WI38 (cell line): Measurements from ENCODE around the gene STXBP3.

ENCODE experiments used
- H3K4me3 ChIP-seq: 2 replicates; pipeline ENCODE4 v1.5.1; 2011; ENCODE audit warnings: low read depth, mild to moderate bottlenecking, control low read depth, low read length
- TF ChIP-seq, protein P1 (sequence below): IDR thresholded peaks from 2 replicates; pipeline ENCODE4 v1.5.1; 2012; ENCODE audit warnings: low read depth, mild to moderate bottlenecking, control low read depth, low read length

Gene STXBP3

DNA sequence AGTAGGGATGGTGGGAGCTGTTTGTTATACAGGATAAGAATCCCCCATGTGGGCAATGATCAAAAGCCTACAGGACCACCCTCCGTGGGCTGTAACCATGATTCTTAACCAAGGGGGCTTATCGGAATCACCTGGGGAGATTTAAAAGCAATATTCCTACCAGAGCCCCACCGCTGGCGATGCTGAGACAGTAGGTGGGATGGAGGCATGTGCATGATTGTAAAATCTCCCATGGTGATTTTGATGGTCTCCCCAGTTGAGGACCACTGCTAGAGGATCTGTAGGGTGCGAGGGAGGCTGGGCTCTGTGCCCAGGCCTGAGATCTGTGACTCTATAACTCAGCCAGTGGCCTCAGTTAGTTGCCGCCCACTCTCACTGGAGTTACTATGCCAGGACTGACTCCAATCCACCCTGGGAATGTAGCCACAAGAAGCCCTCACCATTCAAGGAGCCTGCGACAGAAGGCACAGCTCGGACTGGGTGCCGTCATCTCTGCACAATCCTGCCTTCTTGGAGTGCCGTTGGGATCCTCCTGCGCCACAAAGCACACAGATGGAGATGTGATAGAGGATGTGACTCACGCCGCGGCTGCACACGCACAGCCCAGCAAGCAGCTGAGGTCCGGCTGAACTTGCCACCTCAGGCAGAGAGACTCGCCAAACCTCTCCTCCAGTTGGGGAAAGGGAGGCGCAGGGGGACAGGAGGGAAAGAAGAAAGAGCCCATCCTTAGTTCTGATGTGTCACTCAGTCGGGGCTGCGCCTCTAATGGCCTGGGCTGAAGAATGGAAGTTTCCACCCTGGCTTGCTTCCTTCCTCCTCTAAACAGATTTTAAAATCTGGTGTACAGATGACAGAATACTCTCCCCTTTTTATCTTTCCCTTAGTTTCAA lies 83.9 kb downstream of the STXBP3 start:
- TF ChIP-seq, protein P1, sequence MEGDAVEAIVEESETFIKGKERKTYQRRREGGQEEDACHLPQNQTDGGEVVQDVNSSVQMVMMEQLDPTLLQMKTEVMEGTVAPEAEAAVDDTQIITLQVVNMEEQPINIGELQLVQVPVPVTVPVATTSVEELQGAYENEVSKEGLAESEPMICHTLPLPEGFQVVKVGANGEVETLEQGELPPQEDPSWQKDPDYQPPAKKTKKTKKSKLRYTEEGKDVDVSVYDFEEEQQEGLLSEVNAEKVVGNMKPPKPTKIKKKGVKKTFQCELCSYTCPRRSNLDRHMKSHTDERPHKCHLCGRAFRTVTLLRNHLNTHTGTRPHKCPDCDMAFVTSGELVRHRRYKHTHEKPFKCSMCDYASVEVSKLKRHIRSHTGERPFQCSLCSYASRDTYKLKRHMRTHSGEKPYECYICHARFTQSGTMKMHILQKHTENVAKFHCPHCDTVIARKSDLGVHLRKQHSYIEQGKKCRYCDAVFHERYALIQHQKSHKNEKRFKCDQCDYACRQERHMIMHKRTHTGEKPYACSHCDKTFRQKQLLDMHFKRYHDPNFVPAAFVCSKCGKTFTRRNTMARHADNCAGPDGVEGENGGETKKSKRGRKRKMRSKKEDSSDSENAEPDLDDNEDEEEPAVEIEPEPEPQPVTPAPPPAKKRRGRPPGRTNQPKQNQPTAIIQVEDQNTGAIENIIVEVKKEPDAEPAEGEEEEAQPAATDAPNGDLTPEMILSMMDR = no peak
- peak overlapping the region; percentile 48 for H3K4me3 ChIP-seq

DNA sequence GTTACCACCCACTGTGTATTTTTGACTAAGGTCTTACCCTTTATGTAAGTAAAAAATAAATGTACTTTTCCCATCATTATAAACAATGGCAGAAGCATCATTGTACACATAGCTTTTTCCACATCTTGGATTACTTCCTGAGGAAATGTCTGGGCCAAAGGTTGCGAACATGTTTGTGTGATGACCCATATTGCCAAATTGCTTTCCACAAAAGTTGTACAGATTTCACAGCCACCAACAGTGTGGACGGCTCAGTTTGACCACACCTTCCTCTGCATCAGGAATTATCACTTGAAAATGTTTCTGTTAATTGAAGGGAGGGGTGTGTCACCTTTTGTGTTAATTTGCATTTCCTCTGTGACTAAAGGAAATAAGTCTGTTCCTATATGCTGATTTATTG lies 84.8 kb downstream of the STXBP3 start:
- no peak overlapping the region; the same call in 1 of the 2 replicates for H3K4me3 ChIP-seq
- TF ChIP-seq, protein P1 = no peak

DNA sequence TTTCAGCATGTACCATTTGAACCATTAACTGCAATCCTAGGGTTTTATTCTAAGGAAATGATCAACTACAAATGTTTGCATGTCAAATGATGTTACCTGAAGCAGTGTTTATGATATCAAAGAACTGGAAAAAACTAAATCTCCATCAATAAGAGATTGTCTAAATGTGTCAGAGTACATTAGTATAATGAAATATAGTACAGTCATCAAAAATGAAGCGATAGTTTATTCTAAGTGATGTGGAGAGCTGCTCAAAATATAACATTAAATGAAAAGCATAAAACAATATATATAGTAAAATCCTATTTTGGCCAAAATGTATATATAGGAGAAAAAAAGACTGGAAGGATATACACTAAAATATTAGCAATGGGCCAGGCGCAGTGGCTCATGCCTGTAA lies 86.5 kb downstream of the STXBP3 start:
- TF ChIP-seq, protein P1 = no peak
- no peak overlapping the region for H3K4me3 ChIP-seq

DNA sequence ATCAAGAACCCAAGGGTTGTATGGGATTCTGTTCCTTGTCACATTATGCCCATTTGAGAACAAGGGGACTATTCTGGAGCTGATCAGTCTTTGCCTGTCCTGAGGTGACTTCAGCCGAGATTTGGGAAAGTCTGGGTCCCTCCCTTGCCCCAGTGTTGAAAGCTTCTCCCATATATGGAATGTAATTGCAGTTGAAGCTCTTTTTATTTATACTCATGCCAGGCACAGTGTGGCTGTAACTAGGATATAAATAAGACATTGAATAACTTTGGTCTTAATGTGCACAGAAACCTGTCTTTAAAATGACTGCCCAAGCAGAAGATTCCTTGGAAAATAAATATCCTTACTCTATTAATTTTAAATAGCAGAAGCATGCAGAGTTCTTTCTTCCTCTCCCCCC lies 95.2 kb downstream of the STXBP3 start:
- TF ChIP-seq, protein P1 = no peak
- H3K4me3 ChIP-seq = no peak overlapping the region

DNA sequence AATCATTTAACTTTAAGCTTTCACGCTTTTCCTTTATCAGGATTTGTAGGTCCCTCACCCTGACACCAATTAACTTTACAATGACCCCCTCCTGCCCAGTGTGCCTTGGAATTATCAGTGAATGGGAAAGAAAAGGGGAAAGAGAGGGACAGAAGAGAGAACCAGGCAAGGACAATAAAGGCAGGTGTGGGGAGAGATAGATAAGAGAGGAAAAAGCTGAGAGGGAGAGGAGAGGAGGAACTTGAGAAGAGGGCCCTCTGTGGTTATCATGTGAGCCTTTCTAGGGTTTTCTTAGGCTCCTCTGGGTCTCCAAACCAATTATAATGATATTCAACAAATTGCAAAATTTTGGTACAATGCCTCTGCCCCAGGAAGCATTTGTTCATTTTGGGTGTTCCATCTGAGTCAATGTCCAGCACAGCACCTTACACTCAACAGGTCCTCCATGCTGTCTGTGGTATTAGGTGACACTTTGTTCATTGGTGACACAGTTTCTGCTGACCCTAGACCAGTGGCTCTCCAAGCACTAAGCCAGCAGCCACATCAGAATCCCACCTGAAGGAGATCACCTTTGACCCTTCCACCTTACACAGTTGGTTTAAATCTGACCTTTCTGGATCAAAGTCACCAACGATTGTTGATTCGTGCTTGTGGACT lies 96.2 kb downstream of the STXBP3 start:
- no peak overlapping the region for H3K4me3 ChIP-seq
- TF ChIP-seq, protein P1 = no peak

DNA sequence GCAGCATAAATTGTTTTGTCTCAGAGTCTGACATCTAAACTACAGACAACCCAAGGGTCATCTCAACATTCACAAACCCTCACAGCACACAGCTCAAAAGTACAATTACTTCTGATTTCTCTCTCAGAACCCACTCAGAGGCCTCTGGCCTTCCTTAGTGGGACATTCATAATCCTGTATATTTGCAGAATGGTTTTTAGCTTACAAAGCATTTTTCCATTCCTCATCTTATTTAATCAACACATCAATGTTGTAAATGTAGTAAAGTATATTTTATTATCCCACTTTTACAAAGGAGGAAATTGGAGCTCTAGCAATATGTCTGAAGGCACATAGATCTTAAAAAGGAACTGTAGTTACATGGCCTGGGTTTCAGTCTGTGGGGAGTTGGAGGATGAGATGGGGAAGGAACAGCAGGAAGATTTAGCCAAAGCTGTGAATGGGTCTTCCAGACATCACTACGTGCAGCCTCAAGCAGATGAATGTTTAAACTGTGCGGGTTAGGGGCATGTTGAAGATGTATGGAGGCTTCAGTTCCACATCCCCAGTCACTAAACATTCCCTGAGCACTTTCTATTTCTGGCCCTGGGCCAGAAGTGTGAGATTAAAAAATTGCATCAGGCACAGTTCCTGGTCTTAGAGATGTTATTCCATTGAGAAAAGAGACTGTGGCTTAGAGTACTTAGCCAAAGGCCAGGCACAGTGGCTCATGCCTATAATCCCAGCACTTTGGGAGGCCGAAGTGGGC lies 97.1 kb downstream of the STXBP3 start:
- TF ChIP-seq, protein P1 = no peak

DNA sequence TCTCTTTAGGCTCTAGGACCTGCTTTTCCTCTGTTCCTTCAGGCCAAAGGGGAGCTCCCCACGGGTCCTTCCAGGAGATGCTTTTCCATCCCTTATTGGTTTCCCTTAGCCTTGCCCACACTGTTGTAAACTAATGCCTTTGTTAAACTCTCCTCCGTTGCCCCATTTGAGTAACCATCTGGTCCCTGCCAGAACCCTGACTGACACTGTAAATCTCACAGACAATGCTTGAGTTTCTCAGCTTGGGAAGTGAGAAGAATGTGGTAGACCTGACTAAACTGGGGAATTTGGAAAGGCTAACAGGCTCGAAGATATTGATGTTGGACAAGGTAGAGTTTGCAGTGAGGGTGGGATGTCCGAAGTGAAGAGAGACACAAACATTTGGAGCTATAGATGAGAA lies 99.0 kb downstream of the STXBP3 start:
- TF ChIP-seq, protein P1 = no peak

More for the DNA sequence above, 97.1 kb downstream of the STXBP3 start:
- H3K4me3 ChIP-seq = no peak overlapping the region

More for the DNA sequence above, 99.0 kb downstream of the STXBP3 start:
- H3K4me3 ChIP-seq = no peak overlapping the region
